K562 (cell line): ENCODE measurements around the gene ITIH6. TPM values are rescaled to one million over a fixed set of nuclear protein-coding genes. Genes with fewer than 3 reads are reported as not detected.
A peak's percentile ranks its signal among the peaks of the same experiment; 100 is the strongest.

Source experiments
- SUPT5H ChIP-seq: fragments of 450-650 bp; IDR thresholded peaks from 2 replicates; pipeline ENCODE4 v1.6.1; 2016
- polyA plus RNA-seq, 8 experiments: library from polyadenylated mRNA; depleted of rRNA in 4 of 8; stranded (reverse) in 5 of 8; unstranded in 3 of 8; fragments of >200 nt; fragmentation: Nextera tagmentation in 2 of 8; fragmentation: Illumina TruSeq in 1 of 8; extraction: Ambion mirVana in 2 of 8; extraction: Trizol in 1 of 8; gene quantifications; 2 replicates each; pipeline versions ENCODE4 v1.2.1 to v1.2.3, GENCODE V29; 2011 to 2014; ENCODE audit warnings: inconsistent platforms in 1 of 8, missing spikeins in 1 of 8
- total RNA-seq, 7 experiments: library from RNA; depleted of rRNA in 6 of 7; stranded (reverse); fragments of >200 nt in 6 of 7; fragmentation: Illumina TruSeq in 2 of 7; extraction: Trizol in 2 of 7; gene quantifications; 2 replicates each; pipeline versions ENCODE4 v1.2.1 to v1.2.3, GENCODE V29; 2011 to 2021; ENCODE audit warnings: low replicate concordance in 1 of 7
- TF ChIP-seq, protein P1 (sequence below): fragments of 450-650 bp; IDR thresholded peaks from 2 replicates; pipeline ENCODE4 v1.6.1; 2016; ENCODE audit warnings: low read depth
- TF ChIP-seq, protein P2 (sequence below): fragments of 200-400 bp; formaldehyde crosslinking; IDR thresholded peaks from 2 replicates; pipeline ENCODE4 v1.6.1; 2017; ENCODE audit warnings: mild to moderate bottlenecking, low read depth, low read length, moderate library complexity
- TF ChIP-seq, protein P3 (sequence below): fragments of 450-650 bp; IDR thresholded peaks from 2 replicates; pipeline ENCODE4 v1.6.1; 2014; ENCODE audit warnings: low read depth, mild to moderate bottlenecking, moderate library complexity, borderline replicate concordance

Gene ITIH6
- total and polyA plus RNA-seq, 9 of the 15 experiments (the other 6 are each of a cell fraction or from before 2014, with no cell fraction given) = 0.03 TPM; not detected in 8

DNA sequence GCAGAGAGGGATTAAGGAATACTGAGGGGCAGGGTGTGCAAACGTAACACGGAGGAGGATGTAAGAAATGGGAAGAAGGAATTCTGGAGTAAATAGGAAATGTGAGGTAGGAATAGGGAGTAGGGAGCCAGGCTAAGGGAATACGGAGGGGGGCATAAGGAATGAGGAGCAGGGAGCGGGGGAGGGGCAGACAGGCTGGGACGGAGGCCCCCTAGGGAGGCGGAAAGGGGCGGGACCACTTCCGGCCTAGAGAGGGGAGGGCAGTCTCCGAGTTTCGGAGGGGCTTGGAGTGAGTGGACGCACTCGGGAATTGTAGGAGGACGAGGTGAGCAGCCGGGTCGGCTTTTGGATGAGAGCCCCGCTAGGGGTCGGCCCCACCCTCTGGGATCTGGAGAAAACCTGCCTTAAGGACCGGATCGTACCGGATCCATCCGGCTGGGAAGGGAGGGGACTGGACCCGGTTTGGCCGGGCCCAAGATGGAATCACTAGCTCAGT is 10.1 kb upstream of the ITIH6 start (continued):
- TF ChIP-seq, protein P1, sequence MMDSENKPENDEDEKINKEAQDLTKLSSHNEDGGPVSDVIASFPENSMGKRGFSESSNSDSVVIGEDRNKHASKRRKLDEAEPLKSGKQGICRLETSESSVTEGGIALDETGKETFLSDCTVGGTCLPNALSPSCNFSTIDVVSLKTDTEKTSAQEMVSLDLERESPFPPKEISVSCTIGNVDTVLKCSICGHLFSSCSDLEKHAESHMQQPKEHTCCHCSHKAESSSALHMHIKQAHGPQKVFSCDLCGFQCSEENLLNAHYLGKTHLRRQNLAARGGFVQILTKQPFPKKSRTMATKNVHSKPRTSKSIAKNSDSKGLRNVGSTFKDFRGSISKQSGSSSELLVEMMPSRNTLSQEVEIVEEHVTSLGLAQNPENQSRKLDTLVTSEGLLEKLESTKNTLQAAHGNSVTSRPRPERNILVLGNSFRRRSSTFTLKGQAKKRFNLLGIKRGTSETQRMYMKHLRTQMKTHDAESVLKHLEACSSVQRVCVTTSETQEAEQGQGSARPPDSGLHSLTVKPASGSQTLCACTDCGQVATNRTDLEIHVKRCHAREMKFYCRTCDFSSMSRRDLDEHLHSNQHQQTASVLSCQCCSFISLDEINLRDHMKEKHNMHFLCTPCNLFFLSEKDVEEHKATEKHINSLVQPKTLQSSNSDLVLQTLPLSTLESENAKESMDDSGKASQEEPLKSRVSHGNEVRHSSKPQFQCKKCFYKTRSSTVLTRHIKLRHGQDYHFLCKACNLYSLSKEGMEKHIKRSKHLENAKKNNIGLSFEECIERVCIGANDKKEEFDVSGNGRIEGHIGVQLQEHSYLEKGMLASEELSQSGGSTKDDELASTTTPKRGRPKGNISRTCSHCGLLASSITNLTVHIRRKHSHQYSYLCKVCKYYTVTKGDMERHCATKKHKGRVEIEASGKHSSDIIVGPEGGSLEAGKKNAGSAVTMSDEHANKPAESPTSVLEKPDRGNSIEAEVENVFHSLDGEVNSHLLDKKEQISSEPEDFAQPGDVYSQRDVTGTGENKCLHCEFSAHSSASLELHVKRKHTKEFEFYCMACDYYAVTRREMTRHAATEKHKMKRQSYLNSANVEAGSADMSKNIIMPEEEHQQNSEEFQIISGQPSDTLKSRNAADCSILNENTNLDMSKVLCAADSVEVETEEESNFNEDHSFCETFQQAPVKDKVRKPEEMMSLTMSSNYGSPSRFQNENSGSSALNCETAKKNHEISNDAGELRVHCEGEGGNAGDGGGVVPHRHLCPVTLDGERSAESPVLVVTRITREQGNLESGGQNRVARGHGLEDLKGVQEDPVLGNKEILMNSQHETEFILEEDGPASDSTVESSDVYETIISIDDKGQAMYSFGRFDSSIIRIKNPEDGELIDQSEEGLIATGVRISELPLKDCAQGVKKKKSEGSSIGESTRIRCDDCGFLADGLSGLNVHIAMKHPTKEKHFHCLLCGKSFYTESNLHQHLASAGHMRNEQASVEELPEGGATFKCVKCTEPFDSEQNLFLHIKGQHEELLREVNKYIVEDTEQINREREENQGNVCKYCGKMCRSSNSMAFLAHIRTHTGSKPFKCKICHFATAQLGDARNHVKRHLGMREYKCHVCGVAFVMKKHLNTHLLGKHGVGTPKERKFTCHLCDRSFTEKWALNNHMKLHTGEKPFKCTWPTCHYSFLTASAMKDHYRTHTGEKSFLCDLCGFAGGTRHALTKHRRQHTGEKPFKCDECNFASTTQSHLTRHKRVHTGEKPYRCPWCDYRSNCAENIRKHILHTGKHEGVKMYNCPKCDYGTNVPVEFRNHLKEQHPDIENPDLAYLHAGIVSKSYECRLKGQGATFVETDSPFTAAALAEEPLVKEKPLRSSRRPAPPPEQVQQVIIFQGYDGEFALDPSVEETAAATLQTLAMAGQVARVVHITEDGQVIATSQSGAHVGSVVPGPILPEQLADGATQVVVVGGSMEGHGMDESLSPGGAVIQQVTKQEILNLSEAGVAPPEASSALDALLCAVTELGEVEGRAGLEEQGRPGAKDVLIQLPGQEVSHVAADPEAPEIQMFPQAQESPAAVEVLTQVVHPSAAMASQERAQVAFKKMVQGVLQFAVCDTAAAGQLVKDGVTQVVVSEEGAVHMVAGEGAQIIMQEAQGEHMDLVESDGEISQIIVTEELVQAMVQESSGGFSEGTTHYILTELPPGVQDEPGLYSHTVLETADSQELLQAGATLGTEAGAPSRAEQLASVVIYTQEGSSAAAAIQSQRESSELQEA = 0 out of 2 replicates have a peak, but pooled peaks have one; percentile 49
- TF ChIP-seq, protein P2, sequence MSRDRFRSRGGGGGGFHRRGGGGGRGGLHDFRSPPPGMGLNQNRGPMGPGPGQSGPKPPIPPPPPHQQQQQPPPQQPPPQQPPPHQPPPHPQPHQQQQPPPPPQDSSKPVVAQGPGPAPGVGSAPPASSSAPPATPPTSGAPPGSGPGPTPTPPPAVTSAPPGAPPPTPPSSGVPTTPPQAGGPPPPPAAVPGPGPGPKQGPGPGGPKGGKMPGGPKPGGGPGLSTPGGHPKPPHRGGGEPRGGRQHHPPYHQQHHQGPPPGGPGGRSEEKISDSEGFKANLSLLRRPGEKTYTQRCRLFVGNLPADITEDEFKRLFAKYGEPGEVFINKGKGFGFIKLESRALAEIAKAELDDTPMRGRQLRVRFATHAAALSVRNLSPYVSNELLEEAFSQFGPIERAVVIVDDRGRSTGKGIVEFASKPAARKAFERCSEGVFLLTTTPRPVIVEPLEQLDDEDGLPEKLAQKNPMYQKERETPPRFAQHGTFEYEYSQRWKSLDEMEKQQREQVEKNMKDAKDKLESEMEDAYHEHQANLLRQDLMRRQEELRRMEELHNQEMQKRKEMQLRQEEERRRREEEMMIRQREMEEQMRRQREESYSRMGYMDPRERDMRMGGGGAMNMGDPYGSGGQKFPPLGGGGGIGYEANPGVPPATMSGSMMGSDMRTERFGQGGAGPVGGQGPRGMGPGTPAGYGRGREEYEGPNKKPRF = no peak
- TF ChIP-seq, protein P3, sequence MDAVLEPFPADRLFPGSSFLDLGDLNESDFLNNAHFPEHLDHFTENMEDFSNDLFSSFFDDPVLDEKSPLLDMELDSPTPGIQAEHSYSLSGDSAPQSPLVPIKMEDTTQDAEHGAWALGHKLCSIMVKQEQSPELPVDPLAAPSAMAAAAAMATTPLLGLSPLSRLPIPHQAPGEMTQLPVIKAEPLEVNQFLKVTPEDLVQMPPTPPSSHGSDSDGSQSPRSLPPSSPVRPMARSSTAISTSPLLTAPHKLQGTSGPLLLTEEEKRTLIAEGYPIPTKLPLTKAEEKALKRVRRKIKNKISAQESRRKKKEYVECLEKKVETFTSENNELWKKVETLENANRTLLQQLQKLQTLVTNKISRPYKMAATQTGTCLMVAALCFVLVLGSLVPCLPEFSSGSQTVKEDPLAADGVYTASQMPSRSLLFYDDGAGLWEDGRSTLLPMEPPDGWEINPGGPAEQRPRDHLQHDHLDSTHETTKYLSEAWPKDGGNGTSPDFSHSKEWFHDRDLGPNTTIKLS = no peak
- no peak for TF ChIP-seq SUPT5H
